HG03280 (cell line): ENCODE results near the gene PDE10A.

Source experiments
- ATAC-seq: cut with Tn5 transposase; IDR thresholded peaks from one replicate; pipeline ENCODE4 v1.9.1; 2021; ENCODE audit warnings: mild to moderate bottlenecking, moderate library complexity; ENCODE audit not compliant: unreplicated experiment

Gene PDE10A

GRCh38 chr6:165662749-165663376 lies at the start of gene PDE10A:
PDE10A (minus strand) TSS chr6:165663241; CDS start chr6:165662811, 430 bp downstream.
- no peak for ATAC-seq

- no peak for ATAC-seq
Measured at GRCh38 chr6:165708985-165709576, 46.0 kb upstream of the PDE10A start.

- ATAC-seq: no peak
Measured at GRCh38 chr6:165707067-165707853, 44.2 kb upstream of the PDE10A start.

GRCh38 chr6:165705941-165706340 lies 42.9 kb upstream of the PDE10A start:
- ATAC-seq: no peak

GRCh38 chr6:165704045-165704748 lies 41.2 kb upstream of the PDE10A start:
- ATAC-seq: no peak

GRCh38 chr6:165702669-165703068 lies 39.6 kb upstream of the PDE10A start:
- ATAC-seq: no peak

- ATAC-seq: no peak
Measured at GRCh38 chr6:165701564-165702354, 38.7 kb upstream of the PDE10A start.

GRCh38 chr6:165701005-165701404 lies 38.0 kb upstream of the PDE10A start:
- ATAC-seq: no peak

- ATAC-seq: no peak
Measured at GRCh38 chr6:165698868-165699267, 35.8 kb upstream of the PDE10A start.

- no peak for ATAC-seq
Measured at GRCh38 chr6:165697171-165697570, 34.1 kb upstream of the PDE10A start.

- no peak for ATAC-seq
Measured at GRCh38 chr6:165695722-165696515, 32.9 kb upstream of the PDE10A start.

- ATAC-seq: no peak
Measured at GRCh38 chr6:165694296-165694695, 31.3 kb upstream of the PDE10A start.

GRCh38 chr6:165692106-165692653 lies 29.1 kb upstream of the PDE10A start:
- no peak for ATAC-seq

GRCh38 chr6:165689699-165690098 lies 26.7 kb upstream of the PDE10A start:
- ATAC-seq: no peak

GRCh38 chr6:165686596-165687365 lies 23.7 kb upstream of the PDE10A start:
- no peak for ATAC-seq

- no peak for ATAC-seq
Measured at GRCh38 chr6:165685302-165685701, 22.3 kb upstream of the PDE10A start.

- no peak for ATAC-seq
Measured at GRCh38 chr6:165684333-165684732, 21.3 kb upstream of the PDE10A start.

- ATAC-seq: no peak
Measured at GRCh38 chr6:165680975-165681374, 17.9 kb upstream of the PDE10A start.

- no peak for ATAC-seq
Measured at GRCh38 chr6:165679326-165679725, 16.3 kb upstream of the PDE10A start.
